GM12801 (cell line): ENCODE measurements around the gene HEPHL1.

ENCODE experiments used
- CTCF ChIP-seq: IDR thresholded peaks from one replicate; pipeline ENCODE4 v1.5.1; 2011; ENCODE audit warnings: control low read depth; ENCODE audit not compliant: insufficient read length; ENCODE audit errors: extremely low read depth

The HEPHL1 gene

GRCh38 chr11:94149431-94150017, 128.4 kb downstream of the HEPHL1 start:
- TF ChIP-seq CTCF = no peak

GRCh38 chr11:94150056-94150455, 128.9 kb downstream of the HEPHL1 start:
- TF ChIP-seq CTCF = no peak

GRCh38 chr11:94150704-94151685, 129.8 kb downstream of the HEPHL1 start:
- TF ChIP-seq CTCF = no peak

GRCh38 chr11:94151903-94152677, 130.9 kb downstream of the HEPHL1 start:
- no peak for TF ChIP-seq CTCF

- no peak for TF ChIP-seq CTCF
Observed at GRCh38 chr11:94152678-94153065, 131.5 kb downstream of the HEPHL1 start.

- TF ChIP-seq CTCF = no peak
Observed at GRCh38 chr11:94153320-94153719, 132.2 kb downstream of the HEPHL1 start.
